ENCODE data around the gene COMT.

GRCh38 chr22:19918332-19919106 is 23.1 kb upstream of the COMT start:
- TF ChIP-seq, protein P1, sequence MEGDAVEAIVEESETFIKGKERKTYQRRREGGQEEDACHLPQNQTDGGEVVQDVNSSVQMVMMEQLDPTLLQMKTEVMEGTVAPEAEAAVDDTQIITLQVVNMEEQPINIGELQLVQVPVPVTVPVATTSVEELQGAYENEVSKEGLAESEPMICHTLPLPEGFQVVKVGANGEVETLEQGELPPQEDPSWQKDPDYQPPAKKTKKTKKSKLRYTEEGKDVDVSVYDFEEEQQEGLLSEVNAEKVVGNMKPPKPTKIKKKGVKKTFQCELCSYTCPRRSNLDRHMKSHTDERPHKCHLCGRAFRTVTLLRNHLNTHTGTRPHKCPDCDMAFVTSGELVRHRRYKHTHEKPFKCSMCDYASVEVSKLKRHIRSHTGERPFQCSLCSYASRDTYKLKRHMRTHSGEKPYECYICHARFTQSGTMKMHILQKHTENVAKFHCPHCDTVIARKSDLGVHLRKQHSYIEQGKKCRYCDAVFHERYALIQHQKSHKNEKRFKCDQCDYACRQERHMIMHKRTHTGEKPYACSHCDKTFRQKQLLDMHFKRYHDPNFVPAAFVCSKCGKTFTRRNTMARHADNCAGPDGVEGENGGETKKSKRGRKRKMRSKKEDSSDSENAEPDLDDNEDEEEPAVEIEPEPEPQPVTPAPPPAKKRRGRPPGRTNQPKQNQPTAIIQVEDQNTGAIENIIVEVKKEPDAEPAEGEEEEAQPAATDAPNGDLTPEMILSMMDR (tag by site-specific recombination; IDR thresholded peaks at IDR 0.05), result no peak
- TF ChIP-seq ZBTB7A (tag by site-specific recombination; IDR thresholded peaks at IDR 0.05; ENCODE audit: low read depth) (no peak), RBAK (tag by site-specific recombination; IDR thresholded peaks at IDR 0.05) (no peak), ZFP37 (tag by site-specific recombination; IDR thresholded peaks at IDR 0.05) (no peak), ZNF561 (tag by site-specific recombination; IDR thresholded peaks at IDR 0.05; ENCODE audit: borderline replicate concordance) (no peak), SP3 (tag by site-specific recombination; IDR thresholded peaks at IDR 0.05) (no peak), ZNF24 (tag by site-specific recombination; IDR thresholded peaks at IDR 0.05) (no peak), GLI4 (tag by site-specific recombination; IDR thresholded peaks at IDR 0.05) (no peak), ZNF324 (tag by site-specific recombination; IDR thresholded peaks at IDR 0.05) (no peak), ZBTB20 (tag by site-specific recombination; IDR thresholded peaks at IDR 0.05) (no peak), ZNF544 (tag by site-specific recombination; IDR thresholded peaks at IDR 0.05) (no peak), ZNF610 (tag by site-specific recombination; IDR thresholded peaks at IDR 0.05; ENCODE audit: borderline replicate concordance) (no peak)
- TF ChIP-seq, protein P2, sequence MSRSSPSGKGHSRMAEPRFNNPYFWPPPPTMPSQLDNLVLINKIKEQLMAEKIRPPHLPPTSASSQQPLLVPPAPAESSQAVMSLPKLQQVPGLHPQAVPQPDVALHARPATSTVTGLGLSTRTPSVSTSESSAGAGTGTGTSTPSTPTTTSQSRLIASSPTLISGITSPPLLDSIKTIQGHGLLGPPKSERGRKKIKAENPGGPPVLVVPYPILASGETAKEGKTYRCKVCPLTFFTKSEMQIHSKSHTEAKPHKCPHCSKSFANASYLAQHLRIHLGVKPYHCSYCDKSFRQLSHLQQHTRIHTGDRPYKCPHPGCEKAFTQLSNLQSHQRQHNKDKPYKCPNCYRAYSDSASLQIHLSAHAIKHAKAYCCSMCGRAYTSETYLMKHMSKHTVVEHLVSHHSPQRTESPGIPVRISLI (tag by site-specific recombination; IDR thresholded peaks at IDR 0.05), result no peak
- TF ChIP-seq, protein P3, sequence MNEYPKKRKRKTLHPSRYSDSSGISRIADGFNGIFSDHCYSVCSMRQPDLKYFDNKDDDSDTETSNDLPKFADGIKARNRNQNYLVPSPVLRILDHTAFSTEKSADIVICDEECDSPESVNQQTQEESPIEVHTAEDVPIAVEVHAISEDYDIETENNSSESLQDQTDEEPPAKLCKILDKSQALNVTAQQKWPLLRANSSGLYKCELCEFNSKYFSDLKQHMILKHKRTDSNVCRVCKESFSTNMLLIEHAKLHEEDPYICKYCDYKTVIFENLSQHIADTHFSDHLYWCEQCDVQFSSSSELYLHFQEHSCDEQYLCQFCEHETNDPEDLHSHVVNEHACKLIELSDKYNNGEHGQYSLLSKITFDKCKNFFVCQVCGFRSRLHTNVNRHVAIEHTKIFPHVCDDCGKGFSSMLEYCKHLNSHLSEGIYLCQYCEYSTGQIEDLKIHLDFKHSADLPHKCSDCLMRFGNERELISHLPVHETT (tag by site-specific recombination; IDR thresholded peaks at IDR 0.05), result no peak
